Adrenal gland (tissue), 12 donors: ENCODE data around the gene FAM241A. TPM values are rescaled to one million over a fixed set of nuclear protein-coding genes. Genes with fewer than 3 reads are reported as not detected.

ENCODE experiments used
- DNase-seq, 7 donors: peaks; one replicate each; pipeline ENCODE4 v3.0.0-alpha.2; 2019 to 2020
- H3K27ac ChIP-seq, 5 donors: fragments of 200-600 bp; sonication (generic) in 4 of 5; 1 replicate in 3 of 5; 2 replicates in 2 of 5; pipeline versions ENCODE4 v1.5.1 to v1.8.0; 2016 to 2020; ENCODE audit warnings: mild to moderate bottlenecking in 1 of 5
- H3K27me3 ChIP-seq: fragments of 200-600 bp; 2 replicates; pipeline ENCODE4 v1.8.0; 2021
- H3K36me3 ChIP-seq, 2 donors: fragments of 200-600 bp; replicated peaks in 1 of 2; 1 replicate in 1 of 2; 2 replicates in 1 of 2; pipeline versions ENCODE4 v1.5.1 to v1.8.0; 2018 to 2022
- H3K4me1 ChIP-seq, 2 donors: fragments of 200-600 bp; replicated peaks in 1 of 2; 1 replicate in 1 of 2; 2 replicates in 1 of 2; pipeline versions ENCODE4 v1.5.1 to v1.8.0; 2018 to 2021
- H3K4me3 ChIP-seq, 4 donors: fragments of 200-600 bp; sonication (generic) in 3 of 4; one replicate each; pipeline ENCODE4 v1.5.1; 2016 to 2018
- H3K9me3 ChIP-seq, 3 donors: fragments of 200-600 bp; sonication (generic) in 1 of 3; replicated peaks in 1 of 3; 1 replicate in 2 of 3; 2 replicates in 1 of 3; pipeline versions ENCODE4 v1.5.1 to v1.8.0; 2016 to 2021
- CTCF ChIP-seq, 6 experiments: fragments of 450-650 bp in 4 of 6; fragments of 200-600 bp in 2 of 6; sonication (generic) in 1 of 6; IDR thresholded peaks; 1 replicate in 5 of 6; 2 replicates in 1 of 6; pipeline versions ENCODE4 v1.5.1 to v1.8.0; 2016 to 2021; ENCODE audit warnings: antibody characterized with exemption in 6 of 6, mild to moderate bottlenecking in 2 of 6, moderate library complexity in 1 of 6
- POLR2A ChIP-seq, 2 donors: fragments of 450-650 bp; IDR thresholded peaks; one replicate each; pipeline ENCODE4 v1.6.1; 2017; ENCODE audit warnings: antibody characterized with exemption in 2 of 2, mild to moderate bottlenecking in 2 of 2, moderate library complexity in 1 of 2
- WGBS, 4 donors: extraction: QIAGEN DNeasy Blood & Tissue Kit in 2 of 4; methylation state at CpG; one replicate each; pipeline versions ENCODE4 v1.1.5 to v1.1.7; 2013 to 2017; 5-methylcytosine and 5-hydroxymethylcytosine counted together
- intact Hi-C, 2 donors: fragments of 100-400 bp; cut with DNase I; formaldehyde crosslinking; loops; one replicate each; pipeline versions ENCODE4 v1.14.1 to v1.15.0; 2022 to 2023
- polyA plus RNA-seq, 3 donors: library from polyadenylated mRNA; stranded (reverse); fragments of 200-250 nt in 2 of 3; fragments of 350-450 nt in 1 of 3; fragmentation: Illumina TruSeq in 1 of 3; extraction: RNeasy Lipid Tissue Mini Kit (QIAGEN cat#74804) in 1 of 3; gene quantifications; one replicate each; pipeline ENCODE4 v1.2.3, GENCODE V29; 2013 to 2014
- total RNA-seq, 9 donors: library from RNA; depleted of rRNA in 4 of 9; stranded (reverse); fragments of >200 nt in 4 of 9; fragments of 120-200 nt in 1 of 9; fragmentation: NEBNext Ultra II Directional in 1 of 9; extraction: Animal tissue kit (Norgen Biotek cat#: 25700) in 1 of 9; gene quantifications; one replicate each; pipeline versions ENCODE4 v1.1.0 to v1.2.4, GENCODE V29; 2013 to 2023
- donor health status: healthy with polysubstance abuse.
- donor health status: Bipolar disorder and iron deficiency.
- donor health status: DM: yes; HTN: yes; CAD: no.
- donor health status: DM: no; HTN: no; CAD: no.
- donor health status: DM: no; HTN: no; CAD: no.
- donor health status: DM: yes; HTN: yes; CAD: no.

The FAM241A gene
- total and polyA plus RNA-seq, 12 donors = 0.55 to 4.6 (median 2.8) TPM

- WGBS, 4 donors = 29 to 40% (median 36%) methylated on average over 6 of the region's 6 CpGs
- Histone ChIP-seq H3K36me3 (no peaks in the 10 kb centered on the region), H3K9me3 (no peaks in the 10 kb centered on the region), H3K4me3 (no peak overlapping the region), H3K27me3 (no peaks in the 10 kb centered on the region), H3K27ac (peak overlapping the region in 1 of 5 donors; percentile 5), H3K4me1 (no peaks in the 10 kb centered on the region)
- TF ChIP-seq CTCF (IDR thresholded peaks at IDR 0.05) = no peak
- TF ChIP-seq POLR2A (IDR thresholded peaks at IDR 0.05) = no peak
- intact Hi-C loops = loop anchor here in 1 of 2 donors (10.0 kb wide), 2 partner anchors 422 to 502 kb away; no protein-coding TSS in a partner anchor
- DNase-seq = peak in 1 of 7 donors; percentile 9
Observed at GRCh38 chr4:112102875-112103370, 42.3 kb upstream of the FAM241A start.

- intact Hi-C loops = loop anchor here in 1 of 2 donors (10.0 kb wide), 2 partner anchors 419 to 499 kb away; no protein-coding TSS in a partner anchor
- DNase-seq = no peak
- 80 to 85% (median 82%) methylated on average over 2 of the region's 2 CpGs for WGBS, 4 donors
Observed at GRCh38 chr4:112105201-112105969, 39.9 kb upstream of the FAM241A start.

GRCh38 chr4:112109360-112110058 lies 35.7 kb upstream of the FAM241A start:
- no peak overlapping the region for H3K4me3 ChIP-seq
- H3K4me1 ChIP-seq = no peaks in the 10 kb centered on the region
- no peaks in the 10 kb centered on the region for H3K27me3 ChIP-seq
- no peak for DNase-seq
- TF ChIP-seq POLR2A (IDR thresholded peaks at IDR 0.05) (no peak), CTCF (IDR thresholded peaks at IDR 0.05) (no peak)
- no peaks in the 10 kb centered on the region for H3K36me3 ChIP-seq
- WGBS, 4 donors = 33 to 45% (median 40%) methylated on average over 3 of the region's 3 CpGs
- no peaks in the 10 kb centered on the region for H3K9me3 ChIP-seq
- H3K27ac ChIP-seq = no peak overlapping the region
- intact Hi-C loops = loop anchor here in 1 of 2 donors (10.0 kb wide), 2 partner anchors 415 to 495 kb away; no protein-coding TSS in a partner anchor

More at GRCh38 chr4:112105201-112105969, 39.9 kb upstream of the FAM241A start:
- H3K27ac ChIP-seq = no peak overlapping the region
- no peaks in the 10 kb centered on the region for H3K27me3 ChIP-seq
- H3K36me3 ChIP-seq = no peaks in the 10 kb centered on the region
- no peaks in the 10 kb centered on the region for H3K9me3 ChIP-seq
- TF ChIP-seq CTCF (IDR thresholded peaks at IDR 0.05) = no peak
- no peak for TF ChIP-seq POLR2A (IDR thresholded peaks at IDR 0.05)
- no peaks in the 10 kb centered on the region for H3K4me1 ChIP-seq
- no peak overlapping the region for H3K4me3 ChIP-seq

- H3K4me1 ChIP-seq = no peaks in the 10 kb centered on the region
- intact Hi-C loops = no loop called here
- no peaks in the 10 kb centered on the region for H3K36me3 ChIP-seq
- H3K27me3 ChIP-seq = no peaks in the 10 kb centered on the region
- H3K4me3 ChIP-seq = no peak overlapping the region
- 61 to 76% (median 68%) methylated on average over 1 of the region's 1 CpG for WGBS, 4 donors
- no peak overlapping the region for H3K27ac ChIP-seq
- no peak for DNase-seq
- no peak for TF ChIP-seq CTCF (IDR thresholded peaks at IDR 0.05)
- TF ChIP-seq POLR2A (IDR thresholded peaks at IDR 0.05) = no peak
- H3K9me3 ChIP-seq = no peaks in the 10 kb centered on the region
Observed at GRCh38 chr4:112110059-112110425, 35.2 kb upstream of the FAM241A start.
